Measurements from ENCODE around the gene KRAS. TPM values are rescaled to one million over a fixed set of nuclear protein-coding genes. Genes with fewer than 3 reads are reported as not detected.

KRAS gene
- polyA plus RNA-seq, 4 donors, result 34.5 to 46.5 (median 41.9) TPM

- no peak for DNase-seq (ENCODE audit: low read depth in 4 of 4, low spot score in 3 of 4)
Observed at GRCh38 chr12:25200703-25201102, 50.0 kb downstream of the KRAS start.

DNA sequence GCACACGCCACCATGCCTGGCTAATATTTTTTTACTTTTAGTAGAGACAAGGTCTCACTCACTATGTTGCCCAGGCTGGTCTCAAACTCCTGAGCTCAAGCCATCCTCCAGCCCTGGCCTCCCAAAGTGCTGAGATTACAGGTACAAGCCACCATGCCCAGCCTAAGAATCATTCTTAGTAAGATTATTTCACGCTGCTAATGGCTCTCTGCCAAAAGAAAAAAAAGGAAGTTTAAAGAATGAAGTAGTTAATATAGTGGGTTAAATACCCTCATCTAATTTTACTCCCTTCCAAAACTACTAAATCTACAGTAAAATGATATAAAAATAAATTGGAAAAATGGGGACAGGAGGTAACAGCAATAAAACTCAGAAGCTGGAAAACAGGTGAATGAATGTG is 53.1 kb downstream of the KRAS start:
- DNase-seq (ENCODE audit: low read depth in 4 of 4, low spot score in 3 of 4), result no peak

DNA sequence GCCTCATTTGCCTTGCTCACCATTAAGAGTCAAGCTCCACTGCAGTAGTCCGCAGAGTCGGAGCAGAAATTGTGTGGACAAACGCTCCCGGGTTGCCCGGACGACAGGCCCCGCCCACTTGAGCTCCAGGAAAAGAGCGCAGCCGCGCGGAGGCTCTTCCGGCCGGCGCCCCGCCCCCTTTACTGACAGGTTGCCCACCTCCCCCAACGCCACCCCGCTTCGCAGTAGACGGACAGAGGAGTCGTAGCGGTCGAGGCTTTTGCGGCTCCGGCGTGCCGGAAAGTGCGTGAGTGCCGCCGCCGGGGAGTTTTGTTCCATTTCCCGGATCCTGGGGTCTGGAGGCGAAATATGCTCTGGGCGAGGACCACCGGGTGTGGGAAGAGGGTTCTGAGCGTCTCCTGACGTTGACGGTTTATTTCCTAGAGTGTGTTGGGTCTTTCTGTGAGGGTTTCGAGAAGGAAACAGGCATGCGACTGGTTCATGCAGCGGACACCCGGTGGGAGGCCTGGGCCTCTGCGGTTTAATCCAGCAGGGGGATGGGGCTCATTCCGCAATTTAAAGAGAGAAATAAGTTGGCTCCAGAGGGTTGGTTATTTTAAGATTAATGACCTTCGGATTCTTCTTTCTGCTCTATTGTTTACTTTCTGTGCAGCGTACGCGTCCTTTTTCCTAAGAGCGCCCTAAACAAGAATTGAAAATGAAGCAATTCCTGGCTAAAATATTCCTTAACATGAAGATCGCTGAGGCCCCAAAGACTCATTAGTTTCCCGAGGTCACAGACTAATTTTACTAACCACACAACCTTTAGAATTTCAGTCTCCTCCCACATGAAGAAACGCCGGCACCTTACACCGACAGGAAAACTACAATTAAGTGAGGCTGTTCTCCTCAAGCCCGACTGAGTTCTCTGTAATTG is 55.4 kb downstream of the KRAS start, which contains the start of the genes DNAI7 and ETFRF1:
Gene DNAI7 (minus strand): TSS at position 105 of the 916 bp plus-strand sequence. CDS start 82 bp downstream, at position 23.
Gene ETFRF1 (plus strand): TSS at position 182 of the 916 bp plus-strand sequence. CDS start 8,720 bp downstream, outside the sequence.
- DNase-seq (ENCODE audit: low read depth in 4 of 4, low spot score in 3 of 4), result peak; percentile 91 to 95 (median 94)

- DNase-seq (ENCODE audit: low read depth in 4 of 4, low spot score in 3 of 4), result peak in 2 of 4 donors; percentile 7 to 9
Observed at GRCh38 chr12:25194722-25195055, 56.0 kb downstream of the KRAS start.

GRCh38 chr12:25194214-25194613 is 56.5 kb downstream of the KRAS start:
- DNase-seq (ENCODE audit: low read depth in 4 of 4, low spot score in 3 of 4), result peak in 2 of 4 donors; percentile 1 to 20

DNA sequence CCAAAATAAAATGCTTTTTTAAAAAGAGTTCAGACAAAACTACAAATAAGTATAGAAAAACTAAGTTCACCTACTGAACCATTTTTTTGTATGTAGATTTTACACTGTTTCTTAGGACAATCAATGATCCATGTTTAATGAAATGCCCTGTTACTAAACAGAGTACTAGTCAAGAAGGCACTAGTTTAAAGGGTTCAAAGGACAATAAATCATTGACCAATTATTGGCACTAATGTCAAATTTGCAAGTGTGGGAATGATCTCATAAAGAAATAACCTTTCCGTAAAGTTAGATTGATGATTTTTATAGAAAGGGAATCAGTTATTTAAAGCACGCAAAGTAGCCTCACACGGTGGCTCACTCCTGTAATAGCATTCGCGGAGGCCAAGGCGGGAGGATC is 59.9 kb downstream of the KRAS start:
- no peak for DNase-seq (ENCODE audit: low read depth in 4 of 4, low spot score in 3 of 4)

DNA sequence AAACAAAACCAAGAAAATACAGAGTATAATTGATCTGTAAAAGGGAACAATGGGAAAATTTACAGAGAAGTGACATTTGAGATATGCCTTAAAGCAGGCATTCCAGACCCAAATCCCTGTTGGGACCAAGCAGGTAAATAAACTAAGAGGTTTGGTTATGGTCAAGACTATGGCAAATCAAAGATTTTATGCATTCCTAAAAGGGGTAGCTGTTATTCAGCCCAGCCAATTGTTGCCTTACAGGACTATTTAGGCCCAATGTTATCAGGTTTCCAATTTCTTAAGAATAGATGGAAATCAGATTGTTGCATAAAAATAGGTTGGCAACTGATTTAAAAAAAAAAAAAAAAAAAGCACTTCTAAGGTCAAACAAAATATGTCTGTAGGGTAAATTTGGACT is 61.1 kb downstream of the KRAS start:
- no peak for DNase-seq (ENCODE audit: low read depth in 4 of 4, low spot score in 3 of 4)

DNA sequence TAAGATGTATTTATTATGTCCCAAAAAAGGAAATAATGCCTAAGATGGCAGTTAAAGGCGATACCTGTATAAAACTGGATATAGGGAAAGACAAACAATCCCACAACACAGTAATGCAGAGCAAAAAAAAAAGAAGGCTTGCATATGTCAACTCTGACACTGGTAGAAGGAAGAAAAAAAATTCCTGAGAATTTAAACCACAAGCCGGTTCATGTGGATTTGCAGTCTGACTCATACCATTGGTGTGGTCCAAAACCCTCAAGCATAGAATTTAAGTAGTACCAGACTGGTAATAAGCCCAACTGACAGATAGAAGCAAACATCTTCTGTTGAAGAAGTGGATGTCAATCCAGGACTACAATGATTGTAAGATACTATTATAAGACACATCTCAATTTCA is 62.9 kb downstream of the KRAS start:
- DNase-seq (ENCODE audit: low read depth in 4 of 4, low spot score in 3 of 4), result no peak

DNA sequence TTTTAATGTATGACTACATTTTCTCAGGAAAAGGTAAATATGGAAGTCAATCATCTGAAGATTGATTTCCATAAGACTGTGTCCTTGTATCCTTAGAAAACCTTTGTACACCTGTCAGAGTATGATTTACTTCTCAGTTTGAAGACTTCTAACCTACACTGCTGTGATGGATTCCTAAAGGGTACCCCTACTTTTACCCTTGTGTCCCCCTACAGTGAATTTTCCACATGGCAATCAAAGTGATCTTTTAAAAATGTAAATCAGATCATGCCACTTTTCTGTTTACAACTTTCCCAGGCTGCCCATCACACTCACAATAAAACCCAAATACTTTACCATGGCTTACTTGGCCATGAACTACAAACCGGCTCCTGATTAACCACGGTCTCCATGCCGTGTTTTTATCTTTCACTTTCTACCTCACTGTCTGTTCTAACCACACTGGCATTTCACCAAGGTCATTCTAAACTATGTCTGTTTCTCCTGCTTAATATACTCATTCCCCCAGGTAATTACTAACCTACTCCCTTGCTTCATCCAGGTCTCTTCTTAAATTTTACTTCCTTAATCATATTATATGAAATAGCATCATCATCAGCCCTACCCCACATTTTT is 63.8 kb downstream of the KRAS start:
- DNase-seq (ENCODE audit: low read depth in 4 of 4, low spot score in 3 of 4), result no peak

DNA sequence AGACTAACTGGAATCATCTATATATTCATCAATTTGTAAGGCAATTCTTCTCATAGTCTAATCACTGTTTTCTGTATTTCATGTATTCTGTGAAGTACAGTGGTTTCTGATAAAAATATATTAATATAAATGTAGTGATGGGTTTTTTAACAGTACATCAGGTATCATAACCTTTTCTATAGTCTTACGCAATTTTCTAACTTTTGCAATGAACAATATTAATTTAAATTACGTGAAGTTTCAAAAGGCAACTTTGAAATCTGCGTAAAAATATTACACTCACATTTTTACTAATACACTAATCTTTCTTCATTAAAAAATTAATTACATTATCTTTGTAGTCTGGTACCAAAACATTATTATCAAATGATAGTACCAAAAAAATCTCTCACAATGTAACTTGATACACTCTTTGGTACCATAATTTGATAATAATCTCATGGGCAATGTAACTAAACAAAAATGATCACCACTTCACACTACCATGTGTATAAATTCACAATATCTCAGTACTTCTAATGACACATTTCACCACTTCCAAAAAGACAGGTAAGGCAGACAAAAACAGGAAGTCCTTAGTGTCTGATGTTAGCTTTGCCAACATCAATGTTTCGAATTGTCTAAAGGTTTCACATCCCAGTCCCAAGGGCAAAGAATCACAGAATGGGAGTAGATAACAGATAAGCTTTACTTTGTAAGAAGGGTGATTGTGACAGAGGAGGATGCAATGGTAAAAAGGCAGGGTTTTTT is 64.5 kb downstream of the KRAS start:
- no peak for DNase-seq (ENCODE audit: low read depth in 4 of 4, low spot score in 3 of 4)

- DNase-seq (ENCODE audit: low read depth in 4 of 4, low spot score in 3 of 4), result no peak
Observed at GRCh38 chr12:25184132-25184531, 66.6 kb downstream of the KRAS start.

GRCh38 chr12:25182765-25183164 is 68.0 kb downstream of the KRAS start:
- no peak for DNase-seq (ENCODE audit: low read depth in 4 of 4, low spot score in 3 of 4)

DNA sequence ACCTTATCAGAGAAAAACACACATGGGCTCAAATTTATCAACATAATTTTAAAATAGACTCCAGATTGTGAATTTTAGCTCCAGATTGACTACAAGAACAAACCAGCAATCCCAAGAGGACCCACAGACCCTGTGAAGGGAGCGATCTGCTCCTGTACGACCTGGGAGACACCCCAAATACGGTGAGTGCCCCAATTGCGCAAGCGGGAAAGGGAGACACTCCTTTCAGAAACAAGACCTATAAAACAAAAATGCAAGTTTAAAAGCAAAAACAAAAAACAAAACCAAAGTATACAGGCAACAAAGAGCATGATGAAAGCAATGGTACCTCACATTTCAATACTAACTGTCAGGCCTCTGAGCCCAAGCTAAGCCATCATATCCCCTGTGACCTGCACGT is 87.9 kb downstream of the KRAS start:
- DNase-seq (ENCODE audit: low read depth in 4 of 4, low spot score in 3 of 4), result no peak

GRCh38 chr12:25156061-25156460 is 94.7 kb downstream of the KRAS start:
- no peak for DNase-seq (ENCODE audit: low read depth in 4 of 4, low spot score in 3 of 4)

GRCh38 chr12:25155022-25155576 is 95.6 kb downstream of the KRAS start:
- peak in 2 of 4 donors; percentile 14 to 21 for DNase-seq (ENCODE audit: low read depth in 4 of 4, low spot score in 3 of 4)

Other genes starting within 250 kb of the KRAS start
- gene DNAI7, start 55.8 kb downstream of the KRAS start, polyA plus RNA-seq (ENCODE audit: insufficient read length in 4 of 4), result 1 to 10 TPM; 5.2 to 7.2 (median 6.4) TPM
- 10 to 100 TPM; 42.6 to 55.1 (median 51.4) TPM for gene ETFRF1, start 55.7 kb downstream of the KRAS start, polyA plus RNA-seq (ENCODE audit: insufficient read length in 4 of 4)

Data from right renal pelvis (tissue), 4 donors.